Calu3 (cell line): ENCODE data around the gene SLC7A1. TPM values are rescaled to one million over a fixed set of nuclear protein-coding genes. Genes with fewer than 3 reads are reported as not detected.

Experiments used
- BruUV-seq: library from RNA; stranded (reverse); fragments of 400-500 nt; replicated peaks from 2 replicates; lab custom pipeline; 2021; lab: Mats Ljungman, UMichigan
- CTCF ChIA-PET: fragments of 300-600 bp; sonication (Branson Sonifier 250); formaldehyde crosslinking; loops from one replicate; lab custom pipeline; 2022; ENCODE audit warnings: antibody characterized with exemption; lab: Charles Lee
- DNase-seq: peaks from one replicate; pipeline ENCODE4 v3.0.0; 2022
- H3K27ac Mint-ChIP-seq: one replicate; pipeline ENCODE4 v1.8.0; 2022; ENCODE audit warnings: mixed read lengths; ENCODE audit not compliant: unreplicated experiment
- H3K27me3 Mint-ChIP-seq: one replicate; pipeline ENCODE4 v1.8.0; 2022; ENCODE audit warnings: mixed read lengths; ENCODE audit not compliant: unreplicated experiment
- H3K36me3 Mint-ChIP-seq: one replicate; pipeline ENCODE4 v1.8.0; 2022; ENCODE audit warnings: mild to moderate bottlenecking, moderate library complexity, mixed read lengths; ENCODE audit not compliant: insufficient read depth, unreplicated experiment
- H3K4me1 Mint-ChIP-seq: one replicate; pipeline ENCODE4 v1.8.0; 2022; ENCODE audit warnings: mild to moderate bottlenecking, low read depth, mixed read lengths; ENCODE audit not compliant: unreplicated experiment
- H3K4me3 Mint-ChIP-seq: one replicate; pipeline ENCODE4 v1.8.0; 2022; ENCODE audit warnings: mild to moderate bottlenecking, low read depth, moderate library complexity, mixed read lengths; ENCODE audit not compliant: unreplicated experiment
- H3K9me3 Mint-ChIP-seq: one replicate; pipeline ENCODE4 v1.8.0; 2022; ENCODE audit warnings: low read depth, mixed read lengths; ENCODE audit not compliant: unreplicated experiment
- CTCF ChIP-seq: fragments of 200-600 bp; IDR thresholded peaks from one replicate; pipeline ENCODE4 v1.8.0; 2022; ENCODE audit warnings: antibody characterized with exemption; ENCODE audit not compliant: unreplicated experiment
- intact Hi-C: fragments of 100-400 bp; cut with micrococcal nuclease; formaldehyde crosslinking; loops from one replicate; pipeline ENCODE4 v1.10.0; 2022; ENCODE audit not compliant: unreplicated experiment
- total RNA-seq: library from RNA; stranded (reverse); gene quantifications from 2 replicates; pipeline ENCODE4 v1.2.3, GENCODE V29; 2022

Gene SLC7A1
- total RNA-seq, 1 experiment from 2014 or later: 86.6 TPM

DNA sequence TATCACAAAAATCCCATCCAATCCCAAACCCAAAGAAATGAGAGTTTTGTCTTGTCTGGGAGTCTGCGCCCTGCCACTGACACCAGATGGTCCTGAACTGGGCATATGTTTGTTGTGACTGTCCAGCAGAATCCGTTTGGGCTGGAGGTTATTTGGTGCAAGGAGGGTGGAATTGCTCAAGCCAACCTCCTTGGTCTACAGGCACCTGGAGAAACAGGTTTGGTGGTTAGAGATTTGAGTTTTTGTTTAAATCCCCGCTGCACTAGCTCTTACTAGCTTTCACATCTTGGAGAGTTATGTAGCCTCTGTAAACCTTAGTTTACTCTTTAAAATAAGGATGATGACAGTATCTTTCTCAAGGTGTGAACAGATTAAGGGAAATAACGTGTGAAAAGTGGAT is 101.7 kb downstream of the SLC7A1 start:
- no peaks in the 10 kb centered on the region for H3K9me3 Mint-ChIP-seq
- H3K27ac Mint-ChIP-seq: no peak overlapping the region
- CTCF ChIA-PET: interaction anchor here (0.7 kb wide), 1 partner anchor 10 kb away, joined by 5 read pairs; no protein-coding TSS in a partner anchor
- peaks cover 22% of the 10 kb centered on the region for H3K27me3 Mint-ChIP-seq
- BruUV-seq: no TSS peak
- TF ChIP-seq CTCF: no peak
- intact Hi-C loops: no loop called here
- H3K36me3 Mint-ChIP-seq: no peaks in the 10 kb centered on the region
- H3K4me3 Mint-ChIP-seq: no peak overlapping the region
- peaks cover 11% of the 10 kb centered on the region for H3K4me1 Mint-ChIP-seq
- DNase-seq: no peak

- TF ChIP-seq CTCF: no peak
- no peaks in the 10 kb centered on the region for H3K9me3 Mint-ChIP-seq
- H3K4me3 Mint-ChIP-seq: no peak overlapping the region
- H3K27me3 Mint-ChIP-seq: peaks cover 30% of the 10 kb centered on the region
- H3K36me3 Mint-ChIP-seq: no peaks in the 10 kb centered on the region
- peaks cover 5% of the 10 kb centered on the region for H3K4me1 Mint-ChIP-seq
- H3K27ac Mint-ChIP-seq: no peak overlapping the region
- DNase-seq: no peak
- BruUV-seq: no TSS peak
- CTCF ChIA-PET: no interaction called here
- intact Hi-C loops: no loop called here
These were observed 104.2 kb downstream of the SLC7A1 start for GRCh38 chr13:29491248-29491647.

- CTCF ChIA-PET: no interaction called here
- Mint-ChIP-seq H3K36me3 (no peaks in the 10 kb centered on the region), H3K27me3 (peaks cover 31% of the 10 kb centered on the region), H3K27ac (no peak overlapping the region), H3K4me1 (no peaks in the 10 kb centered on the region), H3K4me3 (no peak overlapping the region), H3K9me3 (no peaks in the 10 kb centered on the region)
- no peak for TF ChIP-seq CTCF
- DNase-seq: no peak
- BruUV-seq: no TSS peak
- intact Hi-C loops: no loop called here
These were observed 105.0 kb downstream of the SLC7A1 start for GRCh38 chr13:29490561-29490885.

GRCh38 chr13:29489650-29490560 is 105.6 kb downstream of the SLC7A1 start:
- BruUV-seq: no TSS peak
- Mint-ChIP-seq H3K36me3 (no peaks in the 10 kb centered on the region), H3K4me3 (no peak overlapping the region), H3K27me3 (peaks cover 32% of the 10 kb centered on the region), H3K9me3 (no peaks in the 10 kb centered on the region), H3K4me1 (no peaks in the 10 kb centered on the region), H3K27ac (no peak overlapping the region)
- TF ChIP-seq CTCF: no peak
- DNase-seq: no peak
- intact Hi-C loops: no loop called here
- CTCF ChIA-PET: no interaction called here
